DMS79 treated with DMSO at 0.1 percent for 48 hours (cell line): Measurements from ENCODE around the gene WDR91.
A peak's percentile ranks its signal among the peaks of the same experiment; 100 is the strongest.
"Not testable (repeated sequence)": the region's sequence is repeated elsewhere in the genome, so short reads cannot be mapped to it uniquely, and the experiment has no call there.

ENCODE experiments used
- DNase-seq: peaks from one replicate; lab custom pipeline; 2025; lab: John Stamatoyannopoulos, UW

Gene WDR91

DNA sequence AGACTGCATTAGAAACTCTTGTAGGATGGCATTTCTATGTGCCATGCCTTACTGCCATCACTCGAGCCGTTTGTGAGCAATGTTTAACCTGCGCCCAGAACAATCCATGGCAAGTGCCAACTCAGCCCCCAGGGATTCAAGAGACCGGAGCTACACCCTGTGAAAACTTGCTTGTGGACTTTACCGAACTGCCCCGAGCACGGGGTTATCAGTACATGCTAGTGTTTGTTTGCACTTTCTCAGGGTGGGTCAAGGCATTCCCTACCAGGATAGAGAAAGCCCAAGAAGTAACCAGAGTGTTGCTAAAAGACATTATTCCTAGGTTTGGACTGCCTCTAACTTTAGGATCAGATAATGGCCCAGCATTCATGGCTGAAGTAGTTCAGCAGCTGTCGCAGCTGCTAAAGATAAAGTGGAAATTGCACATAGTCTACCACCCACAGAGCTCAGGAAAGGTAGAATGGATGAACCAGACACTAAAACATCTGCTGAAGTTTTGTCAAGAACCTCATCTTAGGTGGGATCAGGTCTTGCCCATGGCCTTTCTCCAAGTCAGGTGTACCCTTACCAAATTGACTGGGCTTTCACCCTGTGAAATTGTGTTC, 31.9 kb downstream of the WDR91 start:
- no peak for DNase-seq

DNA sequence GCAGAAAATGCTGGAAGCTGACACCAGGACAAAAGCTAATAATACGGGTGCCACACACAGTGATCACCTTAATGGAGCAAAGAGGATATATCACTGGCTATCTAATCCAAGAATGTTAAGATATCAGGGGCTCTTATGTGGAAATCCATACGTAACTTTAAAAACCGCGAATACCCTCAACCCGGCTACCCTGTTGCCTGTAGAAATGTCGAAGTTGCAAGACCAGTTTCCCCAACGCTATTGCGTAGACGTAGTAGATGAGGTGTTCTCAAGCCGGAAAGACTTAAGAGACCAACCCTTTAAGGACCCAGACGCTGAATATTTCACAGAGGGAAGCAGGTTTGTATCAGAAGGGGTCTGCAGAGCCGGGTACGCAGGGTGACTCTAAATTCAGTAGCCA, 33.0 kb downstream of the WDR91 start:
- DNase-seq: no peak

DNA sequence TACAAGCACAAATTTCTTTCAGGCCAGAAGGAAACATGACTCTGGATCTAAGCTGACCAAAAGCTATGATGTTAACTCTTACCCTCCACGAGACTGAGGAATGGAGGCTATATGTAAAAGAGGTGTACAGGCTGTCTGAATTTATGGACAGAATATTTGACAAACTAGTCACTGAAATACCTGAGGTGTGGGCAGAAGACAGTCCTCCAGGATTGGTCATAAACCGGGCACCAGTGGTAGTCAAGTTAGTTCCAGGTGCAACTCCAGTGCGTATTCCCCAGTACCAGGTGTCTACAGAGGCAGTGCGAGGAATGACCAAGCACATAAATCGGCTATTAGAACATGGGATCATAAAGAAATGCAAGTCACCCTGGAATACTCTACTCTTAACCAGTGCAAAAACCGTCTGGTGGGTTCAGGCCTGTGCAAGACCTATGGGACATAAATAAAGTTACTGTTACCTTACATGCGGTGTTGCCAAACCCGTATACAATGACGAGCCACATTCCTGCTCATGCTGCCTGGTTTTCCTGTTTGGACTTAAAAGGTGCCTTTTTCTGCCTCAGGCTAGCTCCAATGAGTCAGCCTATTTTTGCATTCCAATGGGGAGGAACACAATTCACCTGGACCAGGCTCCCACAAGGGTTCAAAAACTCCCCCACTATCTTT, 34.2 kb downstream of the WDR91 start:
- DNase-seq: no peak

DNA sequence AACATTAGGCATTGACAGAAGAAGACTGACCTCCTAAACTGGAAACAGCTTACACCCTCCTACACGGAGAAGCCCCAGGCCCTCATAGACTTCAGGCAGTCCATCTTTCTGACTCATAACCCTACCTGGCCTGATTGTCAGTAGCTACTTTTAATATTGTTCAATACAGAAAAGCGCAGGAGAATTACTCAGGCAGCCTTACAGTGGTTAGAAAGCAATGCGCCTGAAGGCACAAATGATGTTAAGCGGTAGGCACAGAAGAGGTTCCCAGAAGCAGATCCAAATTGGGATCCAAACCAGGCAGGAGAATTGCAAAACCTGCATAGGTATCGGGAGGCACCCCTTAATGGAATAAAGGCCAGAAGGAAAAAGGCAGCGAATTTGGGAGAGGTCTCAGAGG, 35.4 kb downstream of the WDR91 start:
- DNase-seq: no peak

DNA sequence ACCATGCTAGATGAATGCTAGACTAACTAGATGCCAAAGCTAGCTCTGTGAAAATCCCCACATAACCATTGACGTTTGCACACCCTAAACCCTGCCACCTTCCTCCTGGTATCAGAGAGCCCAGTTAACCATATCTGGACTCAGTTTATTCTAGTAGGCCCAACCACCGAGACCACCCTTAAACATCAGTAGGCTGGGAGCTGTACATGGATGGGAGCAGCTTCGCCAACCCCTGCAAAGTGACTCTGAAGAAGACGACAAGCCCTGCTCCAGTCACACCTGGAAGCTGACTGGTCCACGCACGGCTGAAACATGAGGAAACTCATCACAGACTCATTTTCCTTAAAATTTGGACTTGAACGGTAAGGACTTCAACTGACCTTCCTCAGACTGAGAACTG, 36.4 kb downstream of the WDR91 start:
- DNase-seq: no peak

DNA sequence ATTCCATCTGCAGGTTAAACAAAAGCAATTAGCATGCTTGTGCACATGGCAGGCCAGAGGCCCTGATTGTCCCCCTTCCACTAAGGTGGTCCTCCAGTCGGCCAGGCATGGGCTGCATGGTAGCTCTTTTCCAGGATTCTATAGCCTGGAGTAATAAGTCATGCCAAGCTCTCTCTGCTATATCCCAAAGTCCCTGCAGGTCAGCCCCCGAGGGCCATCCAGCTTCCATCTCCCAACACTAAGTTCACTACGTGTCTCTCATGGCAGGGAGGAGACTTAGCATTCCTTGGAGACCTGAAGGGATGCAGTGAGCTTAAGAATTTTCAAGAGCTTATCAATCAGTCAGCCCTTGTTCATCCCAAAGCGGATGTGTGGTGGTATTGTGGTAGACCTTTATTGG, 37.4 kb downstream of the WDR91 start:
- not testable (repeated sequence) for DNase-seq

DNA sequence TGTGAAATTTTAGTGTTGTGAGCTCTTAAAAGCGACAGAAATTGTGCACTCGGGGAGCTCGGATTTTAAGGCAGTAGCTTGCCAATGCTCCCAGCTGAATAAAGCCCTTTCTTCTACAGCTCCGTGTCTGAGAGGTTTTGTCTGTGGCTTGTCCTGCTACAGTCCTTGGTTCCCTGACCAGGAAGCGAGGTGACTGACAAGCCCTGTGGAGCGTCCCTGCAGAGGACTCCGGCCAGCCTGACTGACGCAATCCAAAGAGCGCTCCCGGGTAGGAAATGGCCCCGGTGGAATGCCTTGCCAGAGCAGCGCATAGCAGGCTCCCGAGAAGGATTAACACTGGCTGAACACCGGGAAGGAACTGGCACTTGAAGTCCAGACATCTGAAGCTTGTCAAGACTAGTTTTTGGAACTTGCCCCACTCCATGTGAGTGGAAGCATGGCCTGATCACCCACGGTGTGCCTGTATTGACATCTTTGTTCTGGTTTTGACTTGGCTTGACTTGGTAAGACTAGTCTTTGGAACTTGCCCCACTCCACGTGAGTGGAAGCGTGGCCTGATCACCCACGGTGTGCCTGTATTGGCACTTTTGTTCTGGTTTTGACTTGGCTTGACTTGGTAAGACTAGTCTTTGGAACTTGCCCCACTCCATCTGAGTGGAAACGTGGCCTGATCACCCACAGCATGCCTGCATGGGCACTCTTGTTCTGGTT, 39.6 kb downstream of the WDR91 start:
- DNase-seq: not testable (repeated sequence)

DNA sequence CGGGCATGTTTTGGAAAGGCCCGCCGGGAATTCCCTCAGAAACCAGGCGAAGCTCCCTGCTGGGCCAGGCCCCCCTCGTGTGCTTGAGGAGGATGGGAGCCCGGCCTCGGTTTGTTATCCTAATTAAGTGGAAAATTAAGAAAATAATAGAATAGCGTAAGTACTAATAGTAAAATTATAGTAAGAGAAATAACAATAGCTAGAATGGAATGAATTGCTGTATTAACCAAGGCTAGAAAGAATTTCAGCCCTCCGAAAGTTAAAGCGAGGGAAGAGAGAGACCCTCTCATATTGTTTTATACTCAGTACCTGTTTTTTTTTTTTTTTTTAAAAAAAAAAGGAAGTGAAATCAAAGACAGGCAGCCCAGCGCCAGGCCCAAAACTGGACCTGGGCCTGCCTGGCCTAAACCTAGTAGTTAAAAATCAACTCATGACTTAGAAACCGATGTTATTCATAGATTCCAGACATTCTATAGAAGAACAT, 40.3 kb downstream of the WDR91 start:
- DNase-seq: not testable (repeated sequence)

DNA sequence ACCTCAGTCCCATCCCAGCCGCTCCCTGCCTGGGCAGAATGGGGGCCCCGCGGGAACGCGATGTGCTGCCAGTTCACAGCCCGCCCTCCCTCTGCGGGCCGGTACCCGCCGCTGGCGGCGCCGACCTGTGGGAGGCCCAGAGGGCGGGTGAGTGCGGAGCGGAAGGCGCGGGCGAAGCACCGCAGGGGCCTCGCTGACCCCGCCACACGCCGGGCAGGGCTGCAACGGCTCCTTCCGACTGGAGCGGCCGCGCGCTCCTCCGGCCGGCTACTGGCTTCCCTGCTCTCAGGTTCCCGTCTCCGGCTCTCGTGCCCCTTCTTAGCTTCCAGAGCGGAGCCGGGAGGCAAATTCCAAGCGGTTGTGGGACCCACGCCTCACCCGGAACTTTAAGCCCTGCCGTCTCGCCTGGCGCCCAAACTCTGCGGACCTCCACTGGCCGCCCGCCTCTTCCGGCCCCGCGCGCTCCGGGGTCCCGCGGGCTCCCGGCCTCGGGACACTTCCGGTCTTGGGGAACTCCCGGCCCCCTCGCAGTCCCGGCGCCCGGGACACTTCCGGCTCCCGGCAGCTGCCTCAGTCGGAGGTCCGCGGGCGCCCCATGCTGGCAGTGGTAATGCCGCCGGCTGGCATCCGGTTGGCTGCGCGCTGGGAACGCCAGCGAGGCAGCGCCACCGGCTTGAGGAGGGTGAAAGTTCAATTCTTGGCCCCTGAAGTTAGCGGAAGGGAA, 40.9 kb downstream of the WDR91 start, which contains the start of gene CYREN:
TSS of gene CYREN (minus strand) at position 434 of the 724 bp plus-strand sequence. CDS start 1,785 bp downstream, outside the sequence.
- peak; percentile 77 for DNase-seq

DNA sequence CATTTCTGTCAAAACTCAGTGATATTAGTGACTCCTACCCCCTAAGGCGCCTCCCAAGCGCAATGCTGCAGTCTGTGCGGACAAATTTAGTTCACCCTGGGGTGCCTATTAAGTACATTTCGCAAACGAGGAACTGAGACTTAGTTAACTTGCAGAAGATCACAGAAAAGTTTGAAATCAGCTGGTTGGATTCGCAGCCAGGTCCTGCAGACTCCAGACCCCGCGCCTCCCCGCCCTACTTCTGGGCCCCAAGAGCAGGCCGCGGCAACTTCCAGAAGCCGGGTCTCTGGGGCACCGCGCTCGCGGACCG, 41.4 kb downstream of the WDR91 start:
- DNase-seq: peak; percentile 9

DNA sequence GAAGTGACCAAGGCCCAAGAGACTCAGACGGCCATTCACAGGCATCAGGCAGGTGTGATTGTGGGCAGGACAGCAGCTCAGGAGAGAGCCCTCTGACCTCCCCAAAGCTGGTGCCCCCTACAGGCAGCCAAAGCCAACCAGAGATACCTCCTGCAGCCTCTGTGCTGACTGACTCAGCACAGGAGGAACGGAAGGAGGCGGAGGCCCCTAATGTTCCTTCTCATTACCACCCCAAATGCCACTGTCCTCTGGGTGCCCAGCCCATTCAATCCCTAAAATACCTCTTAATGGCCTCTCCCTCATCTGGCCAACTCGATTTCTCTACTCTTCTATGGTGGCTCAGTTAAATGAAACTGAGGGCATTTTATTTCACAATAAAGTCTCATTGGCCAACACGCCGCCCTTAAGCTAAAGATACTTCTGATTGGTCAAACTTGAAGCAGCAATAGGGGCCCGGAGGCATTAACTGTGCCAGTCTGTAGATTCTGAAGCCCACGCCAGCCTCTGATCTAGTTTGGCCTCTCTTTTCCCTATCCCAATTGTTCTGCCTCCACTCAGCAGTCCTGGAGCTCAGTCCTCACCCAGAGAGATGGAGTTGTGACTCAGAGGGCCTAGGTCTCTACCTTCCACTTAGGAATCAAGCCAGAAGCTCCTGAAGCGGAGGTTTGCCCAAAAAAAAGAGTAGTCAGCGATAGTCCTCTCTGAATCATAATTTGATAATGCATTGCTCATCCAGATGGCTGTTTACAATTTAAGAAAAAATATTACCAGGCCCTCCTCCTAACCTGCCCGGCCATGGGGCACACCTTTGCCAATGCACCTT, 42.0 kb downstream of the WDR91 start:
- DNase-seq: no peak

DNA sequence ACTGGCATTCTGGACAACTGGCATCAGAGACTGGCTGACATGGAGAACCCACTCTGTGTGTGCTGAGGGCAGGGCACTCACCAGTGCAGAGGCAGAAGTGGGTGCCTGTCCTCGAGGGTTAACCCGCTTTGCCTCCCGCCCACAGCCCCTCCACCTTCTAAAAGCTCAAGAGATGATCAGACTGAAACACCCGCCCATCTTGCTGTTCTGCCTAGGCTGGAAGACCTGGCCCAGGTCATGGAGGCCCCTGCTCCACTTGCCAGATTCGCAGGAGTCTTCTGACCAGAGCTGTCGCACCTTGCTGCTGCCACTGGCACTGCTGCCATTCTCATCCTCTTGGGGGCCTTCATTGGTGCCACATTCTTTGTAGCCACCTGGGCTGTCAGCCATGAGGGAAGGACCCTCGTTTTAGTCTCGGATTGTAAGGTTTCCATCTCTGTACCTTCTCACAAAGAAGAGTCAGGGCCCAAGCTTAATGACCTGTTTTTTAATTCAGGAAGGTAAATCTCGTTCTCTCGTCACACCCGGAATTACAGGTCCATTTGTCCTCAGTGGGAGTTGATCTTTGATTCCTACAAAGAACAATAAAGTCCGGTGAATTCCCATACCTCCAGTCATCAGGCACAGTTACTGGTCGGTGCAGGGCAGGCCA, 42.7 kb downstream of the WDR91 start:
- no peak for DNase-seq

DNA sequence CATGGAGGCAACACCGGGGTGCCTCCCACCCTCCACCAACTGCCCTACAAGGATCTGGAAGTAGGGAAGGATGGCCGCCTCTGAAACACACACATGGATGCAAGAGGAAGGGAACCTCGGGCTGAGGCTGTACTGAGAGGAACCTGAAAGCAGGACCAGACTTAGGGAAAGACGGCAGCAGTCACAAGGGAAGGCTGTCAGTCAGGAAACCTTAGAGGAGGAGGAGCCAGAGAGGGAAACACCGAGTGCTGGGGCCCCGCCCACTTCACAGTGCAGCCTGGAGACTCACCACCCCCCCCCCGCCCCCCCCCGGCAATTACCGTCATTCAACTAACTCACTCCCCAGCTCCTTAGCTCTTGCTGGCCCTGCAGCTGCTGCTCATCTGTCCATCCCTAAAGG, 43.3 kb downstream of the WDR91 start:
- DNase-seq: no peak

DNA sequence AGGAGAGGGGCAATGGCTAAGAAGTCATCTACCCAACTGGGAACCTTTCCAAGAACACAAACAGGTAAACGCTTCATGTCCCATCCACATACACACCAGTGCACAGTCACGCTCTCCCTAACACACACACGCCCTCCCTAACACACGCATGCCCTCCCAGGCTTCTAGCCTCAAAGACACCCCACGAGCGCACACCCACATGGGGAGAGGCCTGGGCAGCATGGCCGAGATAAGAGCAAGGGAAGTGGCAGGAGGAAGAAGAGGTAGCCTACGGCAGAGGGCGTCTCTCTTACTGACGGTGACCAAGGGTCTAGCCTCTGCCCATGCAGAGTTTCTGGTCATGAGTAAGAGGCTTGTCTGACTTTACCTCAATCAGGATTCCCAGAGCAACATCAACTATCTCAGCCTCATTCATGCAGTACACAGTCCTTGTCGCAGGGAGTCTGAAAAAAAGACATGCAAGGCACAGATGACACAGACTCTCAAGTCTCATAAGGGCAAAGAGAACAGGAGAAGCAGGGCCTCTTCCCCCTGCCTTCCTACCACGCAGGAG, 43.9 kb downstream of the WDR91 start:
- no peak for DNase-seq

DNA sequence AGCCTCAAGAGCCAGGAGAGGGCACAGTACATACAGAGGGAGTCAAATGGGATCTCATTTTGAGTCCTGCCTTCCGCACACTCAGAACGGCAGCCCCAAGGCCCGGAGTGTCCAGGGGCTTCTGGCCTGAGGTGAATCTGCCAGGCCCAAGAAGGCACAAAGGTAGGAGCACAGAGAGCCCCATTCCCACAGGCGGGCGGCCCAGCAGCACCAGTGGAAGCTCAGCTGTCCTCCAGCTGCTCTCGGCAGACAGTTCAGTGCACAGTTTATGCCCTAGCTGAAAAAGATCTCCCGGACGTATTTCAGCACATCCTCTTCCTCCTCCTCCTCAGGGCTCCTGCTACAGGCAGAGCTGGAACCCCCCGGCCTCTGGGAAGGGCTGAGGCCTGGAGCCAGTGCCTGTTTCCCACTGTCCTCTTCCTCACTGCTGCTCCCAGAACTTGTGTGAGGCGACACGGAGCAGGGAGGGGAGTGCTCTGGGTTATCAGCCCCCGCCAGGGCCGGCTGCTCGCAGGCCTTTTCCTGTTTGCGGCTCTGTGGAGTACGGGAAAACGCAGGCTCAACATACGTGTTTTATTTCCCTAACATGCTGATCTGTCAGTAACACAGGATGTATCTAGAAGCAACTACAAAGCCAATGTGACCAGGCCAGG, 44.9 kb downstream of the WDR91 start:
- no peak for DNase-seq

DNA sequence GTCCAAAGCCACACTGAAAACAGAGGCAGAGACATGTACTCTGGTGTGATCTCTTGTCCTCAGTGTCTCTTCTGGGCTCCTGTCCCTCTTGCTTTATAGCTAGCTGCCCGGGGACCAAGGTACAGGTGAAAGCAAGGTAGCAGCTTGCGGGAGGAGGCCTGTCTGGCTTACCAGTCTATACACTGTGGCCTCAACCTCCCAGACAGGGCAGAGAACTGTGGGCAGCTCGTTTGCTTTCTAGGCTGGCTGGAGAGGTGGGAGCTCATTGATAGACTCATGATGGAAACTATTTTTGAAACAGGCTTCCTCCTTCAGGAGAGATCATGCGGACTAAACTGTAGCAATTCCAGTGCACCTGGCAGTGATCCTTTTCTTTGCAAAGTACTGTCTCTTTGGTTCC, 45.5 kb downstream of the WDR91 start:
- no peak for DNase-seq

DNA sequence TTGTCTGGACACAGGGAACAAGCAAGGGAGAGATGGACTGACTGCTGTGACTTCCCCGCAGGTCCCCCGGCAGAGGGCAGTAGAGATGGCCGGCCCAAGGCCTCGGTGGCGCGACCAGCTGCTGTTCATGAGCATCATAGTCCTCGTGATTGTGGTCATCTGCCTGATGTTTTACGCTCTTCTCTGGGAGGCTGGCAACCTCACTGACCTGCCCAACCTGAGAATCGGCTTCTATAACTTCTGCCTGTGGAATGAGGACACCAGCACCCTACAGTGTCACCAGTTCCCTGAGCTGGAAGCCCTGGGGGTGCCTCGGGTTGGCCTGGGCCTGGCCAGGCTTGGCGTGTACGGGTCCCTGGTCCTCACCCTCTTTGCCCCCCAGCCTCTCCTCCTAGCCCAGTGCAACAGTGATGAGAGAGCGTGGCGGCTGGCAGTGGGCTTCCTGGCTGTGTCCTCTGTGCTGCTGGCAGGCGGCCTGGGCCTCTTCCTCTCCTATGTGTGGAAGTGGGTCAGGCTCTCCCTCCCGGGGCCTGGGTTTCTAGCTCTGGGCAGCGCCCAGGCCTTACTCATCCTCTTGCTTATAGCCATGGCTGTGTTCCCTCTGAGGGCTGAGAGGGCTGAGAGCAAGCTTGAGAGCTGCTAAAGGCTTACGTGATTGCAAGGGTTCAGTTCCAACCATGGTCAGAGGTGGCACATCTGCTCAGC, 46.8 kb downstream of the WDR91 start:
- no peak for DNase-seq

DNA sequence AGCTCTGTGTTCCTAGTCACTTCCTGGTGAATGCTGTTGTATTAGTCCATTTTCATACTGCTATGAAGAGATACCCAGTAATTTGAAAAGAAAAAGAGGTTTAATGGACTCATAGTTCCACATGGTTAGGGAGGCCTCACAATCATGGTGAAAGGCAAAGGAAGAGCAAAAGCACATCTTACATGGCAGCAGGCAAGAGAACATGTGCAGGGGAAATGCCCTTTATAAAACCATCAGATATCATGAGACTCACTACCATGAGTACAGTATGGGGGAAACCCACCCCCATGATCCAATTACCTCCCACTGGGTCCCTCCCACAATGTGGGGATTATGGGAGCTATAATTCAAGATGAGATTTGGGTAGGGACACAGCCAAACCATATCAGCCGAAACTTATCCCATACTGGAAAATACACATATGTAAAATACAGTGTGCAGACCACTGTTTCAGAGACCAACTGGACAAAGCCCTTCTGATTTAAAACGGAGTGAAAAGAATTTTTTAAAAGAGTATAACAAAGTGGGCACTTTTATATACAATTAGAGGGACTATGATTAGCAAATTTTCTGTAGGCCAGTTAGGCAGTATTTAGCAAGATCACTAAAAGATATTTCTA, 48.8 kb downstream of the WDR91 start:
- no peak for DNase-seq

DNA sequence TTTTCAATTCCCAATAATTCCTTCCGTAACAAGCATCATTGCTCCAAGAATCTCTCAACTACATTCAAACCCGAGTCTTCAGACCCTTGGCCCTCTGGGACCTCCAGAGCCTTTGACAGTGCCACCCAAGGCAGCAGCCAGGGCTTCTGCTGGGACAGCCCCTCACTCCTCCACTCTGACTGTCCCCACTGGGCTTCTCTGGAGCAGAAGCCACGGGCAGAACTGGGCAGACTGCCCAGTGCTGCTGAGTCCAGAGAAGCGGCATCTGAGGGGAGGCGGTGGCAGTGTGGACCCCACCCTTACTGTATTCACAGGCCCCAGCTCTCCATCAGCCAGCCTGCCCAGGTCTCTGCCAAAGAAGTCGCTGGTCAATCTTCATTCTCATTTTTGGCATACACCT, 49.7 kb downstream of the WDR91 start:
- no peak for DNase-seq
